Panc1 (cell line): ENCODE data around the gene IGSF21.

ENCODE experiments used
- POLR2AphosphoS5 ChIP-seq: IDR thresholded peaks from 2 replicates; pipeline ENCODE4 v1.6.1; 2012; ENCODE audit warnings: mild to moderate bottlenecking, low read depth, low read length, moderate library complexity
- SIN3A ChIP-seq: IDR thresholded peaks from 2 replicates; pipeline ENCODE4 v1.6.1; 2012; ENCODE audit warnings: low read depth, mild to moderate bottlenecking, low read length, moderate library complexity, borderline replicate concordance; ENCODE audit not compliant: insufficient read depth
- TCF7L2 ChIP-seq: IDR thresholded peaks from 2 replicates; pipeline ENCODE4 v1.6.1; 2011; ENCODE audit warnings: mild to moderate bottlenecking, low read depth, low read length, inconsistent platforms
- TF ChIP-seq, protein P1 (sequence below): fragments of 450-650 bp; IDR thresholded peaks from 2 replicates; pipeline ENCODE4 v1.5.1; 2017; ENCODE audit warnings: mild to moderate bottlenecking
- TF ChIP-seq, protein P2 (sequence below), 2 experiments: IDR thresholded peaks; 2 replicates each; pipeline ENCODE4 v1.6.1; 2011 to 2012; ENCODE audit warnings: low read depth in 2 of 2, control low read depth in 1 of 2, low read length in 1 of 2, mild to moderate bottlenecking in 1 of 2, moderate library complexity in 1 of 2; ENCODE audit not compliant: insufficient read depth in 1 of 2

DNA sequence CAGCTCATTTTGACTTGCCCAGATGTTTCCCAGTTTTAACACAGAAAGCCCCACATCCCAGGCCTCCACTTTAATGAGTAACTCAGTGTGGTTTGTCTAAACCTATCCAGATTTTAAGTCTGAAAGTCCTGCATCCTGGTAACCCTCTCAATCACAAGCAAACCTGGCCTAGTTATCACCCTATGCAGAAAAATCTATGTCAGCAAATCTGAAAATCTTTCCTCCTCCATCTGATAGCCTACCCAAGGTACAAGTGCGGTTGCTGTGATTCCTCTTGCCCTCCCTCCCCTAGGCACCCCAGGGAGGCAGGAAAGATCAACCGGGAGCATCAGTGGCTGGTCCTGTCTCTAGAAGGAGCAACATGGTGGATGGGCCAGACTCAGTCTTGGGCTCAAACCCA, 163.7 kb downstream of the IGSF21 start:
- no peak for TF ChIP-seq POLR2AphosphoS5
- TF ChIP-seq, protein P1, sequence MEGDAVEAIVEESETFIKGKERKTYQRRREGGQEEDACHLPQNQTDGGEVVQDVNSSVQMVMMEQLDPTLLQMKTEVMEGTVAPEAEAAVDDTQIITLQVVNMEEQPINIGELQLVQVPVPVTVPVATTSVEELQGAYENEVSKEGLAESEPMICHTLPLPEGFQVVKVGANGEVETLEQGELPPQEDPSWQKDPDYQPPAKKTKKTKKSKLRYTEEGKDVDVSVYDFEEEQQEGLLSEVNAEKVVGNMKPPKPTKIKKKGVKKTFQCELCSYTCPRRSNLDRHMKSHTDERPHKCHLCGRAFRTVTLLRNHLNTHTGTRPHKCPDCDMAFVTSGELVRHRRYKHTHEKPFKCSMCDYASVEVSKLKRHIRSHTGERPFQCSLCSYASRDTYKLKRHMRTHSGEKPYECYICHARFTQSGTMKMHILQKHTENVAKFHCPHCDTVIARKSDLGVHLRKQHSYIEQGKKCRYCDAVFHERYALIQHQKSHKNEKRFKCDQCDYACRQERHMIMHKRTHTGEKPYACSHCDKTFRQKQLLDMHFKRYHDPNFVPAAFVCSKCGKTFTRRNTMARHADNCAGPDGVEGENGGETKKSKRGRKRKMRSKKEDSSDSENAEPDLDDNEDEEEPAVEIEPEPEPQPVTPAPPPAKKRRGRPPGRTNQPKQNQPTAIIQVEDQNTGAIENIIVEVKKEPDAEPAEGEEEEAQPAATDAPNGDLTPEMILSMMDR, result no peak
- TF ChIP-seq, protein P2, sequence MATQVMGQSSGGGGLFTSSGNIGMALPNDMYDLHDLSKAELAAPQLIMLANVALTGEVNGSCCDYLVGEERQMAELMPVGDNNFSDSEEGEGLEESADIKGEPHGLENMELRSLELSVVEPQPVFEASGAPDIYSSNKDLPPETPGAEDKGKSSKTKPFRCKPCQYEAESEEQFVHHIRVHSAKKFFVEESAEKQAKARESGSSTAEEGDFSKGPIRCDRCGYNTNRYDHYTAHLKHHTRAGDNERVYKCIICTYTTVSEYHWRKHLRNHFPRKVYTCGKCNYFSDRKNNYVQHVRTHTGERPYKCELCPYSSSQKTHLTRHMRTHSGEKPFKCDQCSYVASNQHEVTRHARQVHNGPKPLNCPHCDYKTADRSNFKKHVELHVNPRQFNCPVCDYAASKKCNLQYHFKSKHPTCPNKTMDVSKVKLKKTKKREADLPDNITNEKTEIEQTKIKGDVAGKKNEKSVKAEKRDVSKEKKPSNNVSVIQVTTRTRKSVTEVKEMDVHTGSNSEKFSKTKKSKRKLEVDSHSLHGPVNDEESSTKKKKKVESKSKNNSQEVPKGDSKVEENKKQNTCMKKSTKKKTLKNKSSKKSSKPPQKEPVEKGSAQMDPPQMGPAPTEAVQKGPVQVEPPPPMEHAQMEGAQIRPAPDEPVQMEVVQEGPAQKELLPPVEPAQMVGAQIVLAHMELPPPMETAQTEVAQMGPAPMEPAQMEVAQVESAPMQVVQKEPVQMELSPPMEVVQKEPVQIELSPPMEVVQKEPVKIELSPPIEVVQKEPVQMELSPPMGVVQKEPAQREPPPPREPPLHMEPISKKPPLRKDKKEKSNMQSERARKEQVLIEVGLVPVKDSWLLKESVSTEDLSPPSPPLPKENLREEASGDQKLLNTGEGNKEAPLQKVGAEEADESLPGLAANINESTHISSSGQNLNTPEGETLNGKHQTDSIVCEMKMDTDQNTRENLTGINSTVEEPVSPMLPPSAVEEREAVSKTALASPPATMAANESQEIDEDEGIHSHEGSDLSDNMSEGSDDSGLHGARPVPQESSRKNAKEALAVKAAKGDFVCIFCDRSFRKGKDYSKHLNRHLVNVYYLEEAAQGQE (IDR thresholded peaks at IDR 0.05; ENCODE audit: insufficient read depth in 1 of 2, low read depth in 2 of 2, low read length in 1 of 2), result no peak
- no peak for TF ChIP-seq TCF7L2
- TF ChIP-seq SIN3A, result no peak
